ENCODE data around the gene SIRPA.
A peak's percentile ranks its signal among the peaks of the same experiment; 100 is the strongest.

SIRPA gene

DNA sequence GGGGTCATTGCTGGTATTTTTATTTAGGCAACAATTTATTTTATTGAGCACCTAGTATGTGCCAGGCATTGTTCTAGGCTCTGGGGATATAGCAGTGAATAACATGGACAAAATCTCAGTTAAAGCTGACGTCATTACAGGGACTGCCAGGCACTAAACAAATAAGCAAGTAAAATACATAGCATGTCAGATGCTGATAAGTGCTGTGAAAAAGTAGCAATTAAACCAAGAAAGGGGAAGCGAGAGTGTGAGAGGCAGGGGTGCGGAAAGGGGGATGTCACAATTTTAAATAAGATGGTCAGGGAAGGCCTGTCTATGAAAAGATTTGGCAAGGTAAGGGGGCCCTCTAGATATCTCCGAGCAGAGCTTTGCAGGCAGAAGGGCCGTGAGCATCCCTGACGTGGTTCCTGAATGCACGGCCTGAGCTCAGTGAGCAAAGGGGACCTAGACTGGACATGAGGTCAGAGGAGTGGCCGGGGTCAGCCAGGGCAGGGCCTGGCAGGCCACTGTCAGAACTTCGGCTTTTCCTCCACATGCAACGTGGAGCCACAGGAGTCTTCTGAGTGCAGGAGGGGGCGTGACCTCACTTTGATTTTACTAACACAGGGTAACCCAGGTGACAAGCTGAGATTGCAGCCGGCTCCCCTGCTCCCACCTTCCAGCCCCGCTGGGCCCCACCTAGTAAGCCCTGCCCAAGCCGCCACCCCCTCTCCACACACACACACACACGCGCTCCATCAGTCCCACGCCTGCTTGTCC lies 24.2 kb upstream of the SIRPA start:
- no peak for DNase-seq

DNA sequence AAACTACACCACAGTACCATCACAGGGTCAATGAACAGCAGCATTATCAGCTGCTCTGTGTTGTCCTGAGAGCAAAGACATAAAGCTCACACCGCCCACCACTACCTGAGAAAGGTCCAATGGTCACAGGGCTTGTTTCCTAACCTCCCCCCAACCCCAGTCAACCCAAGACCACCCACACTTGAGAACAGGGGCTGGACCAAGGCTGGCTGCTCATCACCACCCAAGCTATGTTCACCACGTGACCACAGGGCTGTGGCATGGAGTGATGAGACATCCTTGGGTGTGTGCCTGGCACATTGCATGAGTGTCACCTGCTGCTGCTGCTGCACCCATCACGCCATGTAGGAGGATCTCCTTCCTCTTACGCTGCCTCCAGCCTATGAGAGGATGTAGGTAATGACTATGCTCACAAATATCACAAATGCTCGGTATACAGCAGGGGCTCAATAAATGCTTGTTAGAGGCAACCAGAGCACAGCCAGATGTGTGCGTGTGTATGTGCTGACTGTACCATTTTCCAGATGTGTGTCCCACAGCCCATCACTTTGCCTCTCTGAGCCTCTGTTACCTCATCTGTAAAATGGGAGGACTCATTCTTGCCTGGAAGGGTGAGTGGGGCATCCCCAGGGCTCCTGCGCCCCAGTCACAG lies 23.3 kb upstream of the SIRPA start:
- DNase-seq = no peak

DNA sequence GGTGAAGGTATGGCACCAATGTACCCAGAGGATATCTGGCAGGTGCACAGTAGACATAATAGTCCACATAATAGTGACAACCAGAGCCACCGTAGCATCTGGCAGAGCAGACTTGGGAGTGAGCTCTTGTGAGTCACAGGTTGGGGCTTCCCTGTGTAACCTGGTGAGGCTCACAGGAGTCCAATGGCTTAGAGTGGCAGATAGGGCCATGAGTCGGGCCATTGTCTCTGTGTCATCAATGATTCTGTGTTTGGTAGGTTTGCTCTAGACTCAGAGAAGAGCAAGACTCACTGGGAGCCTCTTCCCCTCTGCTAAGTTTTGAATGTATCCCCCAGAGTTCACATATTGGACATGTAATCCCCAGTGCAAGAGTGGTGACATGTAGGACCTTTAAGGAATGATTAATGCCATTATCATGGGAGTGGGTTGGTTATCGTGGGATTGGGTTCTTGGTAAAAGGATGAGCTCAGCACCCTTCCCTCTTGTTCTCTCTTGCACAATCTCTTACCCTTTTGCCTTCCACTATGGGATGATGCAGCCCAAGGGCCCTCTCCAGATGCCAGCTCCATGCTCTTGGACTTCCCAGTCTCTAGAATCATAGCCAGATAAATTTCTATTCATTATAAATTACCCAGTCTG lies 22.6 kb upstream of the SIRPA start:
- DNase-seq = no peak

DNA sequence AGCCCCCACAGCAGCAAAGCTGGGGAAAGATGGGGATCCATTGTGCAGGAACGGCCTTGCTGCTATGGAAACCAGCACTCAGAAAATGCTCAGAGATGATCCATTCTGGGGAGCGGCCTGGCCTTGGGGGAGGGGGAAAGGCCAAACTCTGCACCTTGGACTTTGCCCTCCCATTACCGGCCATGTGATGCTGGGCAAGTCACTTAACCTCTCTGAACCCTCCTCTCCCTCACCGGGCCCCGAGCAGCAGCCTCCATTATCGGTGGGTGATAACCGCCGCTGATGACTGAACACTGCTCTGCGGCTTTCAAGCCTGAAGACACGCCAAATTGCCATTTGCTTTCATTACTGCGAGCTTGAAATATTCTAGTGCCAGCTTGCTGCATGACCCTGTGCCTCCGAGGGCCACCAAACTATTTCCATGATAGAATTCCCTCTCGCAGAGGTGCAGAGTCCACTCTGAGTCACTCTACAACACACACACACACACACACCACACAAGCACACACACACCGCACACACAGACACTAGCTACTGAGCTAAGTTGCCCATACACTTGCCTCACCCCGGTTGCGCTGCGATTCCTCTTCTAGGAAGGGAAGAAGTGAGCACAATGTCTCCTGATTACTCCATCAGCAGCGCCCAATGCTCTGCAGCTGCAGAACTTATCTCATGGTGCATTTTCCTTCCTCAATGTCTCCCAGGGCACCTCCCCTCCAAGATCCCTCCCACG lies 20.6 kb upstream of the SIRPA start:
- no peak for DNase-seq

DNA sequence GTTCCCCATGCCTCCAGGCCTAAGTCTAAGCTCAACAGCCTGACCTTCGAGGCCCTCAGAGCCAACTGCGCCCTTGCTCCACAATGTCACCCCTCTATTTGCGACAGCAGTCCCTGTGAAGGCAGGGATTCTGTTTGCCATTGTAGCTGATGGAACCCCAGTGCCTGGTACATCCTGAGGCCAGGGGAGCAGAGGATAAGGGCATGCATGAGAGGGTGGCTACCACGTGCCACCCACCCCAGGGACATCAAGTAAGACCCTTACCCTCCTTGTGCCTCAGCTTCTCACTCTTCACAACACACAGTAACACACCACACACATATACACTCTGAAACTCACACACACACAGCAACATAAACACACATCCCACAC lies 20.0 kb upstream of the SIRPA start:
- DNase-seq = no peak

DNA sequence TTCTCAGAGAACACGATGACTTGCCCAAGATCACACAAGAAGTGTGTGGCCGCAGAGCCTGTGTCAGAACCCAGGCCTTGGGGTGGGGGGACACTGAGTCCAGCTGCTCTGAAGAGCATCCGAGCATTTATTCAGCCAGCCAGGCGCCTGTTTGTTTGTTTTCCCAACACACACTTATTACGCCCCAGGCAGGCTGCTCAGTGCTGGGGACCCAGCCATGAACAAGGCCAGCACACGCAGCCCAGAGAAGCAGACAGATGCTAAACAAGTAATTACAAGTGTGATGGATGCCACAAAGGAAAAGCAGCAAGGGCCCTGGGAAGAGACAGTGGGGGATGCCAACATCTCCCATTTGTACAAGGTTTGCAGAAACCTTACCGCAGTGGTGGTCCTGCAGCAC lies 19.4 kb upstream of the SIRPA start:
- DNase-seq = peak; percentile 59

DNA sequence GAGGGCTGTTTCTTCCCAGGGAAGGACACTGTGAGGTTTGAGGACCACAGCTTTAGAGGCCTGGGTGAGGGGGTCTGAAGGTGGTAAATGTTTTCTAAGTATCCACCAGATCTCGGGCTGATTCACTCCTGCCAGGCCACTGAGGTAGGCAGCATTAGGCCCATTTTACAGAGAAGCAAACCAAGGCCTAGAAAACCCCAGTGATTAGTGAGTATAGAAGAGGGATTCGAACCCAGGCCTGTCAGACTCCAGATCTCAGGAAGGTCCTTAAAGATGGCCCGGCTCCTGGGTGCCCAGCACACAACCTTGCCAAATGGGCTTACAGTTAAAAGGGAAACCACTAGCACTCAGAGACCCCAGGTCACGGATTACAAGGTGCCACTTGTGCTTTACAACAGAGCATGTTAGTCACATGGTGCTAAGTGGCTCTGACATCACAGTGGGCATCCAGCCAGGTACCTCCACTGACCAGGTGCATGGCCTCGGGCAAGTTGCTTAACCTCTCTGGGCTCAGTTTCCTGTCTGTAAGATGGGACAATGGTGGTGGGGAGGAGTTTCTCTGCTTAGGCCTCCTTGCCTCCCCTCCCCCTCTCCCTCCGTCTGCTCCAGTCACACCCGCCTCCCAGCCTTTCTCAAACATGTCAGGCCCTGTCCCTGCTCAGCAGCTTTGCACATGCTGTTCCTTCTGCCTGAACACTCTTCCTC lies 18.8 kb upstream of the SIRPA start:
- no peak for DNase-seq

DNA sequence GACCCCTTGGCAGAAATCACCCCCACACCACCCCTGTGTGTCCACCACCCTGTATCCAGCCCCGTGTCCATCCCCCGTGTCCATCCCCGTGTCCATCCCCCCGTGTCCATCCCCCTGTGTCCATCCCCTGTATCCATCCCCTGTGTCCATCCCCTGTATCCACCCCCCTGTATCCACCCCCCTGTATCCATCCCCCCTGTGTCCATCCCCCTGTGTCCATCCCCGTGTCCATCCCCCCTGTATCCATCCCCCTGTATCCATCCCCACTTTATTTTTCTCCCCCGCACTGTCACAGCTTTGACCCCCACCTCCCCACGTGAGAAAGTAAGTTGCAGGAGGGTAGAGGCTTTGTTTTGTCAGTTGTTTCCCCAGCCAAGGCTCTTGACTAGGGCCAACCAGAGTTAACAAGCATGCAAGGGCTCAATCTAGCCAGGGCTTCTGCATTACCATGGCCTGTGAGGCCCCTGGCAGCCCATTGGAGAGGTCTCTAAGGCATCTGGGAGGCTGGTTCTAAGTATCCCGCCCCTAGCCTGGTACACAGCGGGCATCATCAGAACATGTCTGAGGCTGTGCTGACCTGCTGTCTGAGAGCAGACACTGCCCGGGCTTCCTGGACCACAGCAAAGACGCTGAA lies 18.1 kb upstream of the SIRPA start:
- DNase-seq = no peak

DNA sequence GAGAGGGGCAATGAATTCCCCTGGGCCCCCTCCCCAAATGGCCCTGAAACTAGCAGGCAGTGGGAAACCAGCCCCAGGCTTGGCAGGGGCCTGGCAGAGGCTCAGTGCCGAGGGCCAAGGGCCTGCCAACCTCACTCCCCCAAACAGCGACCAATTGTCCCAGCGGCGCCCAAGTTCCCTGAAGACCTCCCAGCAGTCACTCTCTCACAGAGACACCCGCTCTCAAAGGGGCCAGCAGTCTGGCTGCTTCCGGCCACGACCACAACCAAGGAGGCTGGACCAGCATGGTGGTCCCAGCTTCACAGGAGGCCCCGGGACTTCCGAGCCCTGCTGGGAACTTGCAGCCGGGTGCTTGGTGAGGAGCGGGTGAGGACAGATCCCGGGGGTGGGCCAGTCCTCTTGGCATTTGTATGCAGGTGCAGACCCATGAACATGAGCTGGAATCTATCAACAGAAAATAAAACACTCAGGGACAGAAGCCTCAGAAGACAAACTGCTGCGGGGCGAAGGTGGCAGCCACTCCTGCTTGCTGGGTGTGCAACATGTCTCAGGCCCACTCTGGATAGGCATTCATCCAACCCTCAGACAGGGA lies 17.5 kb upstream of the SIRPA start:
- DNase-seq = no peak

DNA sequence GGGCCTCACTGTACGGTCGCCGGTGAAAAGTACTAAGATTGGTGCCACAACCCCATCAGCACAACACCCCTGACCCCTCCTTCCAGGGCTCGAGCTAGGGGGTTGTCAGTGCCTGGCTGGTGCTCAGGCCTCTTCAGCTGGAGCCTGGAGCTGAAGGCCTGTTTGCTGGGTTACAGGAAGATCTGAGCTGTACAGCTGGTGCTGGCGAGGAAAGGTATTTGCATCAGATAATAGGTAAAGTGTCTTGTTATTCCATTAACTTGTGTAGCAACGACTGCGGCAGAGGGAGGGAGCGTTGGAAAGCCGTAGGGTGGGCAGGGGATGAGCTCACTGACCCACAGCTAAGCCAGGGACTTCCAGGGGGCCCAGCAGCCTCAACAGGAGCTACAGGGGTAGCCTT lies 15.8 kb upstream of the SIRPA start:
- no peak for DNase-seq

DNA sequence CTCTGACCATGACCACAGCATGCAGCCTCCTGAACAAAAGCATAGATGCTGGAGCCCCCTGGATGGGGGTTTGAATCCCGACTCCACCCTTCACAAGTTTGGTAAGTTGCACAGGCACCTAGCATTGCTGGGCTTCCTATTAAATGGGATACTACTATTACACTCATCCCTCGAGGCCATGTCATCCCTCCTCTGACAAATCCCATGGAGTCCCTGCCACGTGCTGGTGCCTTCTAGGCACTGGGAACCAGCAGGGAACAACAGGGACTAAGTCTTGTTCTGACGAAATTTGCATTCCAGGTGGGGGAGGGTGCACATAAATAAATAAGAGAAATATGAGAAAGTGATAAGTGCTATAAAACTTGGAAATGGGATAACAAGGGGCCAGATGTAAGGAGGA lies 15.3 kb upstream of the SIRPA start:
- no peak for DNase-seq

DNA sequence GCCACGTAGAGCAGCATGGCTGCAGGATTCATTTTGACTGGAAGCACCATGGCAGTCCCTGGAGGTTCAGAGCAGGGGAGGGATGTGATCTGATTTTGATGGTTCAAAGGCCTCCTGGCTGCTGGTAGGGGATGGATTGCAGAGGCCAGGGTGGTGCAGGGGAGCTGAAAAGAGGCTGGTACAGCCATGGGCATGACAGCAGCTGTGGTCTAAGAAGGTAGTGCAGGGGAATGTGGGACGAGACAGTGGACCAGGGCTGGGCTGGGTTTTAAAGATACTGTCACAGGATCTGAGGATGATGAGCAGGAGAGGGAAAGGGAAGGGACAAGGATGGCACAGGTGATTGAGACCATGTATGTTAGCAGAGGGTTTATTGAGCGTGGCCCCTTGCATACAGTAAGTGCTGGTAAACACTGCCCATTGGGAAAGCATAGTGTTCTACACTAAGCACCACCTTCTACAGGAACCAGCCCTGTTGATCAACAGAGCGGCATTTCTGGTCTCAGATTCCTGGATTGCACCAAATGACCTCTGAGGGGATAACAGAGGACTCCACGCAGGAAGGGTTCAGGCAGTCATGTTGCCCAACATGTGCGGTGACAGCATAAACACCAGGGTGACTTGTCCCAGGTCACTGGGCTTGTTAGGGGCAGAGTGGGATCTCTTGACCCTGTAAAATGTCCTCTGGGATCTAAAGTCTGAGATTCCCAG lies 14.5 kb upstream of the SIRPA start:
- DNase-seq = no peak

DNA sequence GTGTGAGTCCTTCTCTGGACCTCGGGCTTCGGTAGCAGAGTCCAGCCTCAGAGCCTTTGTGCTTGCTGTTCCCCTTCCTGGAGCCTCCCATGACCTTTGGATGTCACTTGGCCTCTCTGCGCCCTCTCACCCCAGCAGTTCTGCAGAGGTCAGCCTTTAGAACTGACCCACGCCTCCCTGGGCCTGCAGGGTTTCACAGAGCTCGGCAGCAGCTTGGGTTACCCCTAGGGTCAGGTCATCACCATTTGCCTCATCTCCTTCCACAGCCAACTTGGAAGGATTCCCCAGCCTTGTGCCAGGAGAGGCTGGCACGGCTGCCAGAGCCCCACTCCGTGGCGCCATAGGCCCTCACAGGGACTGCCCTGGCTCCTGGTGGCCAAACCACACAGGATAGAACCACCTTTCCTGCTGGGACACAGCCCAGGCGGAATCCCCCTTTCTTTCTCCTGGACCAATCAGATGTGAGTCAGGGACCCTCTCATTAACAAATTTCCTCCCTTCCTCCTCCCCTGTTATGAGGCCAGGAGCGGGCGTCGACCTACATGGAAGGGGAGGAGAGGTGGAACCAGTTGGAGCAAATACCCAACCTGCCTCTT lies 13.9 kb upstream of the SIRPA start:
- no peak for DNase-seq

DNA sequence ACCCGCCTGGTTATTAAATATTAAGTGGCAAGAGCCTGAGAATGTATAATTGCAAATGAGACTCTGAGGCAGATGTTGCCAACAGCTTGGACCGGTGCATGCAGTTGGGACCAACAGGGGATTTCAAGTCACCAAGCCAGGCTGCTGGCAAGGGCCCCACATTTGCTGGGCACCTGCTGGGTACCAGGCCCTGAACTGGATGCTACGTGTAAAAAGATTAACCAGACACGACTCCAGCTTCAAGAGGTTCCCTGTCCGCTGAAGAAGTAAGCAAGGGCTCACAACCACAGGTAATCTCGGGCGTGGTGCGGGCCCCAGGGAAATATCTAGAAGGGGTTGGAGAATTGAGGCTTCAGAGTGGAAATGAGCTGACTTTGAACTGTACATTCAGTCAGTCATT lies 13.2 kb upstream of the SIRPA start:
- DNase-seq = no peak

DNA sequence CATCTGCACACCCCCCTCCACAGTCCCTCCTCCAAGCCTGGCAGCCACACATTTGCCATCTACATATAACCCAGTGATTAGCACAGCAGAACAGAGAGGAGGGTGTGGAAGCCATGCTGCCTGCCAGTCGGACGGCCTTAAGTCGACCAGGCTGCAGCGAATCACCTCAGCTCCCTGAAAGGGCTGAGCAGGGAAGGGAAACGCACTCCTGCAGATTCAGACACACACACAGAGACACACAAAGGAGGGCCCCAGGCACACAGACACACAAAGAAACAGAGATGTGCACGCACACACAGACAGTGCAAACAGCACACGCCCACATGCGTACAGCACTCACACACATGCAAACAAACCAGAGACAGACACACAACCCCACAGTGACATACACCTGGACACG lies 11.2 kb upstream of the SIRPA start:
- DNase-seq = no peak

DNA sequence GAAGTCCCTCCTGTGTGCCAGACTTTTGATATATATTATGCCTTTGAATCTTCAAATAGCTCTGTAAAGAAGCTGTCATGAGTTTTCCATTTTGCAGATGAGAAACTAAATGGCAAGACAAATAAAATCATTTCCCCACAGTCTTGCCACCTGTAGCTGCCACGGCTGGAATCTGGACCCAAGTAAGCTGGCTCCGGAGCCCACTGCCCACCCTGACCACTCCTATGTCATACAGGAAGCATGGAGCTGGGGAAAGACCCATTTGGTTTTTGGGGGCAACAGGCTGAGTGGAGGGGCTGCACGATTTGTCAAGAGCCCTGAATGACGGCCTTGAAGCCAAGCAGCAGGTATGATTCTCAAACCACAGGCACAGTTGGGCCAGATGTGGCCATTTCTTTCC lies 10.0 kb upstream of the SIRPA start:
- DNase-seq = no peak

DNA sequence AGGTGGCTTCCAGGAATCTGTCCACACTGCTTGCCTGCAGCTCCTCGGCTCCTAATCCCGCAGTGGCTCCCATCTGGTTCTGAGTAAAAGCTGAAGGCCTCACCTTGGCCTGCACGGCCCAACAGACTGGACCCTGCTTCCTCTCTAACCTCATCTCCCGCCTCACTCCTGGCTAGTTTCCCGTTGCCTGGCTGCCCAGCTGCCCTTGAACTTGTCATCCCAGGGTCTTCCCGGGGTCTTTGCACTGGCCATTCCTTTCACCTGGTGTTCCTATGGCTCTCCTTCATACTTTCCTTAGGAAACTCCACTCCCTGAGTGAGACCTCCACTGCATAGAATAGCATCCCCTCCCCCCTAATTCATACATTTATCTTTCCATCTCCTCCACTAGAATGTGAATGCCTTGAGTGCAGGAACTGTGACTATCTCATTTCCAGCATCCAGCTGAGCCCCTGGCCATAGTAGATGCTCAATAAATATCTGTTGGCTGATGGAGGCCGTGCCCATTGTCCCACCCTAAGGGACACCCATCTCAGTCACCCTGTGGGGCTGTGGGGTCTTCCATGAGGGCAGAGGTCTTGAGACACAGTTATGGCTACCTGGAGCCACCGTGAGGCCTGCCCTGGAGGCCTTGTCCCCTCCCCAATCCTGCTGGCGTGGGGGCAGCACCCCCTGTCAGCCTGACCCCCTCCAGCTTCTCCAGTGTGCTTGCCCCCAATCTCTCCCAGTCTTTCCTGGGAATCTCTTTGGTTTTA lies 9.1 kb upstream of the SIRPA start:
- no peak for DNase-seq

DNA sequence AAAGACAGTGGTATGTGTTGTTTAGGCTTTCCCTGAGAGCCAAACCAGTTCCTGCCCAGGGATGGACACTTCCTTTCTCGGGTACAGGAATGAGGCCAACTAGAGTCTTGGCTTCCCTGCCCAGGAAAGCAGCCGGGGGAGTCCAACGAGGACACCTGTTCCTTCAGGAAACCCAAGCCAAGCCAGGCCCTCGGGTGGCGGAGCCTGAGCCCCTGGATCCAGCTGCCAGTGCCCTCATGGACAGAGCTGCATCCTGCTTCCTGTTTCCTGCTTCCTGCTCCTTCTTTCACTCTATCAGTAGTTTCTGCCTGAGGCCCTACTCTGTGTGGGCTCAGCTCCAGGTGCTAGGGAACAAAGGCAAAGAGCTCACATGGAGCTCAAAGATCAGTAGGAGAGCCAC lies 7.9 kb upstream of the SIRPA start:
- DNase-seq = no peak

DNA sequence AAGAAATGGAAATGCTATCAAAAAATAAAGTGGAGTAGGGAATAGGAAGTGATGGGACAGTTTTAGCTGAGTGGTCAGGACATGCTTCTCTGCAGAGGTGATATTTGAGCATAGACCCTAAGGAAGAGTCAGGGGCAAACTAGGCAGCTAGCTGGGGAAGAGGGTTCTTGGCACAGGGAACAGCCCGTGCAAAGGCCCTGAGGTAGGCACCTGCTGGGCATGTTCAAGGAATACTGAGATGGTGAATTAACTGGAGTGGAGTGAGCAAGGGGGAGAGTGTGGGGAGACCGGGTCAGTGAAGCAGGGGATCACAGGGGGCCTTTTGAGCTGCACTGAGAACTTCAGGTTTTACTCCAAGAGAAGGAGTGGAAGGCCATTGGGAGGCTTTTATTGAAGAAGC lies 7.5 kb upstream of the SIRPA start:
- DNase-seq = no peak

DNA sequence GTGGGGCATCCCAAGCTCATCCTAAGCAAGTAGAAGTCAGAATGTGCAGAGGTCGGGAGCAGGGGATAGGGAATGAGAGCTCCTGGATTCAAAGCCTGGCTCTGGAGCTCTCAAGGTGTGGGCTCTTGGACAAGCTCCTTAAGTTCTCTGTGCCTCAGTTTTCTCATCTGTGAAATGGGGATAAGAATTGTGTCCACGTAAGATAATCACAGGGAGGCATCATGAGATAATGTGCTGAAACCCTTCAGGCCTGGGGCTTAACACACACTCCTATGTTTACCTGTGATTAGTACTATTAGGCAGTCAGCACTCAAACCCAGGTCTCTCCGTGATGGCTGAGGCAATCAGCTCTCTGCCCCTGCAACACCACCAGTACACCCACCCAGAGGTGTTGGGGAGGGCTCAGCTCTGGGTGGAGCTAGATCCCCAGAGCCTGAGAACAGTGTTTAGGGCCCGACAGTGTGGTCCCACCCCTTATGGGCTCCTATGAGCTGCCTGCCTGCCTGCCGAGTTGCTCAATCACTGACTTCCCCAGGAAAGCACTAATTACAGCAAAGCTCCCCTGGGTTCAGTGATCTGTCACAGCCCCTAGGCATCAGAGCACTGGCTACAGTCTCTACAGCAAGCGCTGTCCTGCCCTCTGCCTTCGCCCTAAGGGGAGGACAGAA lies 6.3 kb upstream of the SIRPA start:
- no peak for DNase-seq

Measured in COR-L47 (cell line).